ENCODE data around the gene APMAP.

DNA sequence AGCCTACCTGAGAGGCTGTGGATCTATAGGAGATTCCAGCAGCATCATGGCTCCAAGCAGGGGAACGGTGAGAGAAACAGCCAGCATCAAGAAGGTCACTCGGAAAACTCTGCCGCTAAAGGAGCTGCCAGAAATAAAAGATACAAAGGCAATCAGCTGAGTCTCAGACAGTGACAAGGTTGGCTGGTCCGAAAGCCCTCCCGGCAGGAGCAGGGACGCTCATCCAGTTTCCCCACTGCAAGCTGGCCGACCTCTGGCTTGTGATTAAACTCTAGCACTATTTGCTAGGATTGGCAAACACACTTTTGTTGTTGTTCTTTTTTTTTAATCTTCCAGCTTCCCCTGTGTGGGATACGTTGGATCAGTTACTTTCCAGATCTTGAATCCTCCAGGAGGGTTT lies 8.7 kb downstream of the APMAP start:
- no peak for TF ChIP-seq CTCF (IDR thresholded peaks at IDR 0.05; ENCODE audit: low read length)
- no peak for TF ChIP-seq EZH2 (IDR thresholded peaks at IDR 0.05; ENCODE audit: borderline replicate concordance, low read length)

Measured in OCI-LY1 (cell line).